ENCODE data around the gene FOXC1. TPM values are rescaled to one million over a fixed set of nuclear protein-coding genes. Genes with fewer than 3 reads are reported as not detected.

Gene FOXC1
- polyA plus RNA-seq, 1 of the 3 experiments (the other 2 are of a cell fraction) = 4.3 TPM

GRCh38 chr6:1595271-1596087, 14.2 kb upstream of the FOXC1 start:
- H3K9me3 ChIP-seq = no peaks in the 10 kb centered on the region
- H3F3A ChIP-seq (replicated peaks; ENCODE audit: insufficient read depth) = no peaks in the 10 kb centered on the region
- H3K4me3 ChIP-seq (ENCODE audit: low read depth in 2 of 2, low read length in 1 of 2) = peak overlapping the region; percentile 34 to 60
- H3K27me3 ChIP-seq (ENCODE audit: insufficient read depth) = peaks cover 51% of the 10 kb centered on the region
- H3K27ac ChIP-seq (ENCODE audit: low read depth in 2 of 2, low read length in 1 of 2) = no peak overlapping the region
- DNase-seq = peak; percentile 50
- H2AFZ ChIP-seq (ENCODE audit: low read depth) = no peak overlapping the region
- H3K4me1 ChIP-seq (ENCODE audit: control insufficient read depth in 1 of 2, insufficient read depth in 2 of 2, low read depth in 1 of 2, low read length in 1 of 2) = peaks cover 0 to 13% of the 10 kb centered on the region in 2 experiments; a peak in 1 of 4 replicates
- TF ChIP-seq ELF1 (IDR thresholded peaks at IDR 0.05) (no peak), POLR2AphosphoS5 (IDR thresholded peaks at IDR 0.05; ENCODE audit: low read depth, low read length) (no peak), GATA2 (CRISPR knock-in tag; IDR thresholded peaks at IDR 0.05) (no peak), TEAD4 (IDR thresholded peaks at IDR 0.05; ENCODE audit: borderline replicate concordance, insufficient read depth) (no peak), RFX5 (IDR thresholded peaks at IDR 0.05; ENCODE audit: low read length) (no peak), EP300 (IDR thresholded peaks at IDR 0.05; ENCODE audit: borderline replicate concordance in 1 of 2, low read depth in 1 of 2, low read length in 1 of 2) (no peak), MXI1 (IDR thresholded peaks at IDR 0.05; ENCODE audit: low read depth, low read length) (no peak), FOXM1 (IDR thresholded peaks at IDR 0.05; ENCODE audit: low read depth) (no peak), SIN3A (IDR thresholded peaks at IDR 0.05; ENCODE audit: borderline replicate concordance, low read depth, low read length) (no peak), USF1 (IDR thresholded peaks at IDR 0.05; ENCODE audit: borderline replicate concordance, low read depth) (no peak)
- POLR2A ChIA-PET = no interaction called here
- WGBS (ENCODE audit: low lambda C conversion rate) = 40% methylated on average over 14 of the region's 28 CpGs
- no peaks in the 10 kb centered on the region for H3K36me3 ChIP-seq (replicated peaks in 1 of 2; ENCODE audit: control insufficient read depth in 1 of 2, insufficient read depth in 2 of 2, low read length in 1 of 2)
- H3K4me2 ChIP-seq = peak overlapping the region; percentile 78
- CTCF ChIA-PET = interaction anchor here (0.7 to 7.3 kb wide), 57 partner anchors 8 to 1531 kb away, joined by 3 to 95 read pairs (median 5); partner anchors contain the start of gene MYLK4
- no peaks in the 10 kb centered on the region for H3K9me2 ChIP-seq
- H3K79me2 ChIP-seq (ENCODE audit: insufficient read depth) = no peaks in the 10 kb centered on the region
- H3K9ac ChIP-seq = no peak overlapping the region
- no peaks in the 10 kb centered on the region for H4K20me1 ChIP-seq (ENCODE audit: insufficient read depth)

- ChIA-PET CTCF (interaction anchor here (0.6 to 7.3 kb wide), 75 partner anchors 9 to 1336 kb away, joined by 3 to 95 read pairs (median 4); partner anchors contain the start of gene MYLK4), POLR2A (no interaction called here)
- Histone ChIP-seq H3K9me2 (no peaks in the 10 kb centered on the region), H3K36me3 (replicated peaks in 1 of 2; ENCODE audit: control insufficient read depth in 1 of 2, insufficient read depth in 2 of 2, low read length in 1 of 2) (no peaks in the 10 kb centered on the region), H2AFZ (ENCODE audit: low read depth) (no peak overlapping the region), H4K20me1 (ENCODE audit: insufficient read depth) (no peaks in the 10 kb centered on the region), H3K9ac (no peak overlapping the region), H3K4me2 (peak overlapping the region; percentile 78), H3K27ac (ENCODE audit: low read depth in 2 of 2, low read length in 1 of 2) (no peak overlapping the region), H3K79me2 (ENCODE audit: insufficient read depth) (no peaks in the 10 kb centered on the region), H3K9me3 (no peaks in the 10 kb centered on the region), H3F3A (replicated peaks; ENCODE audit: insufficient read depth) (no peaks in the 10 kb centered on the region), H3K27me3 (ENCODE audit: insufficient read depth) (peaks cover 44% of the 10 kb centered on the region), H3K4me3 (ENCODE audit: low read depth in 2 of 2, low read length in 1 of 2) (peak overlapping the region; percentile 34 to 60), H3K4me1 (ENCODE audit: control insufficient read depth in 1 of 2, insufficient read depth in 2 of 2, low read depth in 1 of 2, low read length in 1 of 2) (peaks cover 0 to 13% of the 10 kb centered on the region in 2 experiments; a peak in 1 of 4 replicates)
- 1% methylated on average over 18 of the region's 25 CpGs for WGBS (ENCODE audit: low lambda C conversion rate)
- TF ChIP-seq CTCF (IDR thresholded peaks at IDR 0.05) = peak; percentile 92
- no peak for TF ChIP-seq RXRA (IDR thresholded peaks at IDR 0.05; ENCODE audit: borderline replicate concordance, low read depth)
- peak; percentile 90 for TF ChIP-seq RAD21 (IDR thresholded peaks at IDR 0.05; ENCODE audit: low read length)
- TF ChIP-seq SMC3 (IDR thresholded peaks at IDR 0.05; ENCODE audit: low read depth, low read length) = peak; percentile 83
- DNase-seq = peak; percentile 91
Observed at GRCh38 chr6:1596088-1596852, 13.4 kb upstream of the FOXC1 start.

Data from SK-N-SH (cell line).